OCI-LY1 (cell line): ENCODE results near the gene CRYL1.

Experiments
- H2AFZ ChIP-seq: fragments of 200-600 bp; sonication (generic), shearing (Covaris generic); 2 replicates; pipeline ENCODE4 v1.6.0; 2014; ENCODE audit warnings: antibody characterized with exemption, mild to moderate bottlenecking, low read length
- H3F3A ChIP-seq: fragments of 200-600 bp; sonication (generic), shearing (Covaris generic); 2 replicates; pipeline ENCODE4 v1.6.0; 2014; ENCODE audit warnings: mild to moderate bottlenecking, antibody characterized with exemption, low read length, moderate library complexity; ENCODE audit not compliant: insufficient read depth
- H3K27ac ChIP-seq: fragments of 200-600 bp; sonication (generic); 2 replicates; pipeline ENCODE4 v1.5.1; 2014; ENCODE audit warnings: low read length, mixed run types, mild to moderate bottlenecking, low read depth; ENCODE audit not compliant: poor library complexity, severe bottlenecking
- H3K27me3 ChIP-seq: fragments of 200-600 bp; sonication (generic); 2 replicates; pipeline ENCODE4 v1.6.0; 2014; ENCODE audit warnings: antibody characterized with exemption, mild to moderate bottlenecking, low read length, moderate library complexity; ENCODE audit not compliant: insufficient read depth
- H3K36me3 ChIP-seq: fragments of 200-600 bp; sonication (generic); 2 replicates; pipeline ENCODE4 v1.6.1; 2014; ENCODE audit warnings: mild to moderate bottlenecking, antibody characterized with exemption, low read length, moderate library complexity, mixed read lengths; ENCODE audit not compliant: insufficient read depth
- H3K4me1 ChIP-seq: fragments of 200-600 bp; sonication (generic); 2 replicates; pipeline ENCODE4 v1.5.1; 2014; ENCODE audit warnings: mild to moderate bottlenecking, low read length, moderate library complexity; ENCODE audit not compliant: insufficient read depth, severe bottlenecking
- H3K4me2 ChIP-seq: fragments of 200-600 bp; sonication (generic), shearing (Covaris generic); 2 replicates; pipeline ENCODE4 v1.6.1; 2014; ENCODE audit warnings: low read length
- H3K4me3 ChIP-seq: fragments of 200-600 bp; sonication (generic); 2 replicates; pipeline ENCODE4 v1.5.1; 2014; ENCODE audit warnings: low read length, low read depth, mild to moderate bottlenecking, mixed read lengths; ENCODE audit not compliant: poor library complexity, severe bottlenecking
- H3K79me2 ChIP-seq: fragments of 200-600 bp; shearing (Covaris generic); 2 replicates; pipeline ENCODE4 v1.6.1; 2016; ENCODE audit warnings: mixed run types, low read length, mixed read lengths; ENCODE audit not compliant: insufficient read depth
- H3K9ac ChIP-seq: fragments of 200-600 bp; sonication (generic), shearing (Covaris generic); 2 replicates; pipeline ENCODE4 v1.6.1; 2014; ENCODE audit warnings: mild to moderate bottlenecking, low read length, mixed read lengths
- H3K9me2 ChIP-seq: fragments of 200-600 bp; sonication (generic), shearing (Covaris generic); 2 replicates; pipeline ENCODE4 v1.6.1; 2014; ENCODE audit warnings: low read depth, mild to moderate bottlenecking, low read length, mixed read lengths
- H3K9me3 ChIP-seq: fragments of 200-600 bp; shearing (Covaris generic); 2 replicates; pipeline ENCODE4 v1.6.1; 2014; ENCODE audit warnings: low read length, mixed read lengths
- H4K20me1 ChIP-seq: fragments of 200-600 bp; sonication (generic), shearing (Covaris generic); 2 replicates; pipeline ENCODE4 v1.6.0; 2016; ENCODE audit warnings: mild to moderate bottlenecking, low read length; ENCODE audit not compliant: insufficient read depth
- EZH2 ChIP-seq: fragments of 200-600 bp; sonication (generic), shearing (Covaris generic); IDR thresholded peaks from 2 replicates; pipeline ENCODE4 v1.8.0; 2017; ENCODE audit warnings: borderline replicate concordance, mixed run types, mild to moderate bottlenecking, antibody characterized with exemption, low read length, moderate library complexity, mixed read lengths
- TF ChIP-seq, protein P1 (sequence below): fragments of 200-600 bp; sonication (generic), shearing (Covaris generic); IDR thresholded peaks from 2 replicates; pipeline ENCODE4 v1.5.1; 2017; ENCODE audit warnings: mild to moderate bottlenecking, antibody characterized with exemption, low read length, moderate library complexity, mixed read lengths

Gene CRYL1

DNA sequence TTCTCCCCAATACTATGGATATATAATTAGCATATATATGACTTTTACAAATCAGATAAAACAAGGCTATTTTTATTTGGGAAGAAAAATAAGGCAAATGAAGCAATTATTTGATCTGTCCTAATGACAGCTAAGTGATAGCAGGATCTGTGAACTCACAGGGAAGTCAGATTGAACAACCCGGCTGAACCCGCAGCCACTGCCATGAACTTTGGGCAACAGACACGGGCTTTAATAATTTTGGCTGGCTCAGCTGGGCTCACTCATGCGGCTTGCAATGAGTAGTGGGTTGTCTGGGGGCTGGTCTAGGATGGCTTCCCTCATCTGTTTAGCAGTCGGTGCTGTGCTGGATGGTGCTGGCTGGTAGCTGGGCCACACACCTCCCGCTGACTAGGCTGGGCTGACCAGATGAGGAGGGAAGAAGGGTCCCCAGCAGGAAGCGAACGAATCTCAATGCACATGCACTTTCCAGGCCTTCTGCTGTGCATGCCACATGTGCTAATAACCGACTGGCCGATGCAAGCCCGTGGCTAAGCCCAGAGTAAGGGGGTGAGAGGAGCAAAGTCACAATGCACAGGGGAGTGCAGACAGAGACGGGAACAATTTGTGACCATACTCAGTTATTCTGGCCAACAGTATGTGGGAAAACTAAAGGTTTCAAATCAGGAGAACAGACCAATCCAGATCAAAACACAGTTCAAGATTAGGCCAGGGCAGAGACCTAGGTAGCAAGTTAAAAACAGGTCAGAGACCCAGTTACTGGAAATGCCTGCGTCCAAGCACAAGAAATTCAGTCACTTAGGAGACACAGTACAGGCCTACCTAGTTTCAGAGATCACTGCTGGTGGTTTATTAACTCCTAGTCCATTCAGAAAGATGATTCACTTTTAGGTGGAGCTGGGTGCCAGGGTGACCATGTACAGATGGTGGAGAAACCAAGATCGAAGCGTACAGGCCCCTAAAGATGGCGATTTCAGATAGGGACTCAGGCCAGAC, 22.3 kb downstream of the CRYL1 start:
- Histone ChIP-seq H3K9me3 (peaks cover 7% of the 10 kb centered on the region), H3K9me2 (no peaks in the 10 kb centered on the region), H3K4me3 (no peak overlapping the region), H3F3A (no peaks in the 10 kb centered on the region), H3K79me2 (no peaks in the 10 kb centered on the region), H3K4me1 (no peaks in the 10 kb centered on the region), H2AFZ (no peak overlapping the region), H3K4me2 (no peak overlapping the region), H3K27me3 (no peaks in the 10 kb centered on the region), H4K20me1 (no peaks in the 10 kb centered on the region), H3K27ac (no peak overlapping the region), H3K9ac (no peak overlapping the region), H3K36me3 (no peaks in the 10 kb centered on the region; the same call in 1 of the 2 replicates)
- TF ChIP-seq, protein P1, sequence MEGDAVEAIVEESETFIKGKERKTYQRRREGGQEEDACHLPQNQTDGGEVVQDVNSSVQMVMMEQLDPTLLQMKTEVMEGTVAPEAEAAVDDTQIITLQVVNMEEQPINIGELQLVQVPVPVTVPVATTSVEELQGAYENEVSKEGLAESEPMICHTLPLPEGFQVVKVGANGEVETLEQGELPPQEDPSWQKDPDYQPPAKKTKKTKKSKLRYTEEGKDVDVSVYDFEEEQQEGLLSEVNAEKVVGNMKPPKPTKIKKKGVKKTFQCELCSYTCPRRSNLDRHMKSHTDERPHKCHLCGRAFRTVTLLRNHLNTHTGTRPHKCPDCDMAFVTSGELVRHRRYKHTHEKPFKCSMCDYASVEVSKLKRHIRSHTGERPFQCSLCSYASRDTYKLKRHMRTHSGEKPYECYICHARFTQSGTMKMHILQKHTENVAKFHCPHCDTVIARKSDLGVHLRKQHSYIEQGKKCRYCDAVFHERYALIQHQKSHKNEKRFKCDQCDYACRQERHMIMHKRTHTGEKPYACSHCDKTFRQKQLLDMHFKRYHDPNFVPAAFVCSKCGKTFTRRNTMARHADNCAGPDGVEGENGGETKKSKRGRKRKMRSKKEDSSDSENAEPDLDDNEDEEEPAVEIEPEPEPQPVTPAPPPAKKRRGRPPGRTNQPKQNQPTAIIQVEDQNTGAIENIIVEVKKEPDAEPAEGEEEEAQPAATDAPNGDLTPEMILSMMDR: no peak
- TF ChIP-seq EZH2: no peak

DNA sequence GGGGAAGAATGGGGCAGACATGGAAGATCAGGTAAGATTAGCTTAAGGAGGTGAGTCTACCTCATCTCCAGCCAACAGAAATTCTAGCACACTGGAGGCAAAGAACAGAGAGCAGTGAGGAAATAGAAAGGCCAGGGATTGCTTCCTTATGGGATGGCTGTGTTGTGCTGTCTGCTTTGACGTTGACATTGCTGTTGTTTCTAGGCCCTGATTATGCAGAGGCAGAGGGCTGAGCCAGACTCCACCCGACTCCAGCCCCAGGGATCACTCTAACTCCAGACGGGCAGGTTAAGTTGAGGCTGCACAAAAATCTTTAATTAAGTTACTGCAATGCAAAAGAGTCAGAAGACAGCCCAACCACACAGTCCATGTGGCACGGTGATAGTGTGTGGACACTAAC, 24.1 kb downstream of the CRYL1 start:
- no peak overlapping the region for H3K4me2 ChIP-seq
- H3K27ac ChIP-seq: no peak overlapping the region
- TF ChIP-seq, protein P1: no peak
- no peak for TF ChIP-seq EZH2
- no peaks in the 10 kb centered on the region for H3K27me3 ChIP-seq
- H3K9ac ChIP-seq: no peak overlapping the region
- H3F3A ChIP-seq: no peaks in the 10 kb centered on the region
- no peaks in the 10 kb centered on the region; the same call in 1 of the 2 replicates for H3K36me3 ChIP-seq
- no peaks in the 10 kb centered on the region for H3K9me2 ChIP-seq
- H3K4me3 ChIP-seq: no peak overlapping the region
- H3K9me3 ChIP-seq: peaks cover 7% of the 10 kb centered on the region
- H3K4me1 ChIP-seq: no peaks in the 10 kb centered on the region
- no peaks in the 10 kb centered on the region for H3K79me2 ChIP-seq
- H4K20me1 ChIP-seq: no peaks in the 10 kb centered on the region
- H2AFZ ChIP-seq: no peak overlapping the region

- H3K4me3 ChIP-seq: no peak overlapping the region
- H3F3A ChIP-seq: no peaks in the 10 kb centered on the region
- H3K27me3 ChIP-seq: no peaks in the 10 kb centered on the region
- H3K79me2 ChIP-seq: no peaks in the 10 kb centered on the region
- H3K9me3 ChIP-seq: peaks cover 7% of the 10 kb centered on the region
- no peaks in the 10 kb centered on the region for H4K20me1 ChIP-seq
- no peaks in the 10 kb centered on the region for H3K4me1 ChIP-seq
- no peak overlapping the region for H2AFZ ChIP-seq
- H3K36me3 ChIP-seq: no peaks in the 10 kb centered on the region; the same call in 1 of the 2 replicates
- TF ChIP-seq, protein P1: no peak
- no peak for TF ChIP-seq EZH2
- H3K9ac ChIP-seq: no peak overlapping the region
- no peak overlapping the region for H3K4me2 ChIP-seq
- no peak overlapping the region for H3K27ac ChIP-seq
- no peaks in the 10 kb centered on the region for H3K9me2 ChIP-seq
Observed at GRCh38 chr13:20501120-20501519, 24.5 kb downstream of the CRYL1 start.
